GM21825 (cell line): ENCODE measurements around the gene GABRE.

Experiments used
- ATAC-seq: cut with Tn5 transposase; IDR thresholded peaks from one replicate; pipeline ENCODE4 v1.9.1; 2021; ENCODE audit warnings: mild to moderate bottlenecking, moderate library complexity; ENCODE audit not compliant: unreplicated experiment

GABRE gene, protein sequence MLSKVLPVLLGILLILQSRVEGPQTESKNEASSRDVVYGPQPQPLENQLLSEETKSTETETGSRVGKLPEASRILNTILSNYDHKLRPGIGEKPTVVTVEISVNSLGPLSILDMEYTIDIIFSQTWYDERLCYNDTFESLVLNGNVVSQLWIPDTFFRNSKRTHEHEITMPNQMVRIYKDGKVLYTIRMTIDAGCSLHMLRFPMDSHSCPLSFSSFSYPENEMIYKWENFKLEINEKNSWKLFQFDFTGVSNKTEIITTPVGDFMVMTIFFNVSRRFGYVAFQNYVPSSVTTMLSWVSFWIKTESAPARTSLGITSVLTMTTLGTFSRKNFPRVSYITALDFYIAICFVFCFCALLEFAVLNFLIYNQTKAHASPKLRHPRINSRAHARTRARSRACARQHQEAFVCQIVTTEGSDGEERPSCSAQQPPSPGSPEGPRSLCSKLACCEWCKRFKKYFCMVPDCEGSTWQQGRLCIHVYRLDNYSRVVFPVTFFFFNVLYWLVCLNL

GRCh38 chrX:151974336-151975227 lies at the start of gene GABRE:
GABRE (minus strand) TSS chrX:151974676; CDS start chrX:151974625, 51 bp downstream.
- ATAC-seq: no peak

DNA sequence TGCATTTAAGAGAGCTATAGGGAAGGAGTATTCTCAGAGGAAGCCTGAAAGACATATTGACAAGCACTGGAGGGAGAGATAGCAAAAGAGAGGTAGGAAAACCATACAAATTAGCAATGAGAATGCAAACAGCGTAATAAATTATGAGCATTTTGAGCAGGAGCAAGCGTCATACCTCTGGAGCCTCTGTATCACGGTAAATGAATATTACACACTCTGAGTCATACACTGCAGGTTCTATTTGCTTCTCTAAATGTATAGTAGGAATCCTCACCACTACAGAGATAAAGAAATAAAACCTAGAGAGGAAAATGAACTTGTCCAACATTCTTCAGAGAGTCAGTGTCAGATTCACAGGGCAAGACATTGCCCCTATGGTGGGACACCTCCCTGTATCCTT lies 46.4 kb upstream of the GABRE start:
- ATAC-seq: no peak

DNA sequence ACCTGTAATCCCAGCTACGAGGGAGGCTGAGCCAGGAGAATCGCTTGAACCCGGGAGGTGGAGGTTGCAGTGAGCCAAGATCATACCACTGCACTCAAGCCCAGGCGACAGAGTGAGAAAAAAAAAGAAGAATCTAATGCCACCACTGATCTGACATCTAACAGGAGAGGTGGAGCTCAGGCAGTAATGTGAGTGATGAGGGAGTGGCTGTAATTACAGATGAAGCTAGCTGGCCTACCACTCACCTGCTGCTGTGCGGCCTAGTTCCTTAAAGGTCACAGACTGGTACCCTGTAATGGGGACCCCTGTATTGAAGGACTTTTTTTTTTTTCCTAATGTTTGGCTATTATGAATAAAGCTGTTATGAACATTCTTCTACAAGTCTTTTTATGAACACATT lies 25.3 kb upstream of the GABRE start:
- no peak for ATAC-seq

GRCh38 chrX:151997539-151997938 lies 23.1 kb upstream of the GABRE start:
- no peak for ATAC-seq

- no peak for ATAC-seq
Measured at GRCh38 chrX:151996347-151996746, 21.9 kb upstream of the GABRE start.

- no peak for ATAC-seq
Measured at GRCh38 chrX:151994476-151994875, 20.0 kb upstream of the GABRE start.

- ATAC-seq: no peak
Measured at GRCh38 chrX:151988706-151989299, 14.3 kb upstream of the GABRE start.

- ATAC-seq: no peak
Measured at GRCh38 chrX:151987108-151987507, 12.6 kb upstream of the GABRE start.

GRCh38 chrX:151985955-151986354 lies 11.5 kb upstream of the GABRE start:
- ATAC-seq: no peak

DNA sequence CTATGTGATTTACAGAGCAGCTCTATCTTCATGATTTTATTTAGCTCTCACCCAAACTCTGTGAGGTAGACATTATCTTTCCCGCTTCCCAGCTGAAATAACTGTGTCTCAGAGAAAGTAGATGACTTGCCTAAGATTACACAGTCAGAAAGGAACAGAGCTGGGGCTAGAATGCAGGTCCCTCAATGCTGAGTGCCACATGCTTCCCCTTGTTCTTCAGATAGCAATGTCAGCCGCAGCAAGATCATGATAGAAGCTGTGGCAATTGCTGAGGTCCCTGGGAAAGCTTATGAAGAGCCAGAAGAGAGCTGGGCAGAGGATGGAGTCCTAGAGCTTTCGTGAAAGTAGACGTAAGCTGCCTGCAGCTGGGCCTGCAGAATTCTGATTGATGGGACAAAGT lies 11.1 kb upstream of the GABRE start:
- ATAC-seq: no peak

DNA sequence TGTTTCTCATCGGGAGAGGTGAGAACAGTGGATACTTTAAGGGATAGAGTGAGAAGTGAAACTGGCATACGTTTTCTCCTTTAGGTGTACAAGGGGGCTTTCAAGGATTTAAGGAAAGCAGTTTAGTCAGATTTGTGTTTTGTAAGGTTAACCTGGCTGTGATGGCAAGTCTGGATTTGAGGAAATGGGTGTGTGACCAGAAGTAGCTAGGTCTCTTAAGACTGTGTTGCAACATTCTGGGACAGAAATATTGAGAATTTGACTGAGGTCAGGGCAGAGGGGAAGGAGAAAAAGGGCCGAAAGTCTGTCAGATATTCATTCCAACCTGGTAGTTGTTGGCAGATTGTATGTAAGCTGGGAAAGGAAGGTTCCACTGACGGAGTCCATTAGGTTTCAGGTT lies 10.4 kb upstream of the GABRE start:
- no peak for ATAC-seq

DNA sequence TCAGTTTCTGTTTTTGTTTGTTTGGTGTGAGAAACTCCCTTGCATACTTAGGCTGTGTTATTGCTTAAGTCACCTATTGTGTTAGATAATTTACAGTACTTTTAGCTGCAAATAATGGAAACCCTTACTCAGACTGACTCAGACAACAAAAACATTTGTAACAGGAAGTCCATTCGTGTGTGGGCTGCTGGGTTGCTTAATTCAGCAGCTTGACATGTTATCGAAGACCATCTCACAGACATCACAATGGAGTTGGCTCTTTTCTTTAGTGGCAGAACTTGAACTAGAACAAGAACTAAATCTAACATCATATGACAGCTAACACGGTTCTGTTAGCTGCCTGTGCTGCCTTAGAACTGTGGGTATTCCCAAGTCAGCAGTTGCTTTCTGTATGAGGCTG lies 9.9 kb upstream of the GABRE start:
- ATAC-seq: no peak

DNA sequence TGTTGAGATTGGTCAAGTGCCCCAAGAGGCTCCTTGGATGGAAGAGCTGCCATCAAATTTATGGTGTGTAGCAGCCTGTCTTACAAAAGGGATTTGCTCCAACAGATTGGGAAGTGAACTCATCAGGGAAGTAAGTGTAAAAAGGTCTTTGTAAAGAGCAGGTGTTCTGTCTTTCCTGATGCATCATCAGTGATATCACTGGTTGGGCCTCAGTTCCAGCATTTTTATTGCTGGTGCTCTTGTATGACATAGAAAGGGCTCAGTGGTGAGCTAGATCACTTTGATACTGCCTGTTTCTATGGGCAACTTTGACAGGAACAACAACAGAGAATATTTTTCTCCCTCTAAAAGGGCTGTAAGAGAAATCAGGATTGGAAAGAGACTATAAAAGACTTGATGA lies 8.7 kb upstream of the GABRE start:
- ATAC-seq: no peak

- ATAC-seq: no peak
Measured at GRCh38 chrX:151982222-151982621, 7.7 kb upstream of the GABRE start.

- ATAC-seq: no peak
Measured at GRCh38 chrX:151981129-151981528, 6.7 kb upstream of the GABRE start.

DNA sequence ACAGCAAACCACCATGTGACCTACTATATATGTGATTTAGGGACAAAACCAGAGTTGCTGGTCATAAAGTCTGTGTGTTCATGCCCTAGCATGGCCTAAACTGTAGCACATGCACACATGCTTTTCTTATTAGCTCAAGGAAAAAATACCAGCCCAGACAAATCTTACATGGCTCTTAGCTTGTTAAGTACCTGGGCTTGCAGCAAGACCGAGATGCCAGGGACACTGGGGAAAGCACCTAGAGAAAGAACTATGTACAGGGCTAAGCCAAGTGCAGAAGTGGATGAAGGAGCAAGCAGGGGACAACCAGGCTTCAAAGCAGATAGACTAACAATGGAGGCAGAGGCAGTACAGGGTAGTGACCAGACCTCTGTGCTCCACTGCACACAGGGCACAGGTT lies 3.4 kb upstream of the GABRE start:
- no peak for ATAC-seq

DNA sequence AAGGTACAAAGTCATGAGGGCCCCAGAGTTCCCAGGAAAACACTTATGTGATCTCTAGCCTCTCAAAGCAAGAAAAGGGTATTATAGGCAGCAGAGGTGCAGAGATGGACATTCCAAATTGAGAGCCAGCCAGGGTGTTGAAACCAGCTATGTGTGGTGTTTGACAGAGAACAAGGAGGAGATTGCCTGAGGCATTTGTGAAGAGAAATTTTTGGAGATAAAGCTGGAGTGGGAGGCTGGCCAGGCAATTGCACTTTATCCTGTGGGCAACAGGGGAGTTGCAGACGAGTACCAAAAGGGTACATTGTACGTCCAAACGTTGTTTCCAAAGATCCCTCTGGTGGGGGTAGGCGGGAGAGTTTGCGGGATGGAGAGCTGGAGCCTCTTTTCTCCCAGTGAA lies 2.5 kb upstream of the GABRE start:
- ATAC-seq: no peak

DNA sequence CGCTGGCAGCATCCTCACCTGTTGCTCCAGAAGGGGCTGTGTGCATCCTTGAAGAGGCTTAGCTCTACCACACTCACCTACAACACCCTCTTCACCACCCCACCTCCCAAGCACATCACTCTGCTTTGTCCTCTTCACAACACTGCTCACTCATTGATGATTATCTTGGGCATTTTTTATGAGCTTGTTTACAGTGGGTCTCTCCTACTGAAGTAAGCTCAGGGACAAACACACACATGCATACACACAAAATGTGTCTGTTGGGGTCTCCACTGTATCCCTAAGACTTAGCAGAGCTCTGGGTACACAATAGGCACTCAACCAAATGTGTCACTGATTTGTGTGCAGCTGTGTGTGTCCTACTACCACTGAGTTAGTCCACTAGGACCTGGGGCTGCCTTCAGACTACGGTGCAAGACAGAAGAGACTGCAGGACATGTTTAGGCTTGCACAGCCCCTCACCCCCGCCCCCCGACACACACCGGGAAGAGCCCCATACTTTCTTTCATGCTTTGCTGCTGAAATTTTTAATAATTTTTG lies 1.3 kb upstream of the GABRE start:
- ATAC-seq: no peak

DNA sequence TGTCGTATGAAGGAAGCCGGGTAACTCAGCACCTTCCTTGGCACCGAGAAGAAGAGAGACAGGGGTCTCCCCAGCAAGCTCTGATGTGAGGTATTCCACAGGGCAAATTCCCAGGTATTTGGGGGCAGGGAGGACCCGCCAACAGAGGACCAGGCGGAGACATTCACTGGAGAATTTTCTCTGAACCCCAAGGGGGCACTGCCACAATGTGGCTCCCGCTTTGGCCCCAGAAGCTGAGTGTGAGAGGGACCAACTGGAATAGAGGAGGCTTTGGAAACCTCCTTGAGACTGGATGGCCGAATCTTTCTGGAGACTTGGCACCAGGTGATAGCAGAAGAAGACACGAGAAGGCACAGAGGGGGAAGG lies 735 bp upstream of the GABRE start:
- ATAC-seq: no peak

GRCh38 chrX:151973851-151974335 lies 583 bp downstream of the GABRE start:
- ATAC-seq: no peak

DNA sequence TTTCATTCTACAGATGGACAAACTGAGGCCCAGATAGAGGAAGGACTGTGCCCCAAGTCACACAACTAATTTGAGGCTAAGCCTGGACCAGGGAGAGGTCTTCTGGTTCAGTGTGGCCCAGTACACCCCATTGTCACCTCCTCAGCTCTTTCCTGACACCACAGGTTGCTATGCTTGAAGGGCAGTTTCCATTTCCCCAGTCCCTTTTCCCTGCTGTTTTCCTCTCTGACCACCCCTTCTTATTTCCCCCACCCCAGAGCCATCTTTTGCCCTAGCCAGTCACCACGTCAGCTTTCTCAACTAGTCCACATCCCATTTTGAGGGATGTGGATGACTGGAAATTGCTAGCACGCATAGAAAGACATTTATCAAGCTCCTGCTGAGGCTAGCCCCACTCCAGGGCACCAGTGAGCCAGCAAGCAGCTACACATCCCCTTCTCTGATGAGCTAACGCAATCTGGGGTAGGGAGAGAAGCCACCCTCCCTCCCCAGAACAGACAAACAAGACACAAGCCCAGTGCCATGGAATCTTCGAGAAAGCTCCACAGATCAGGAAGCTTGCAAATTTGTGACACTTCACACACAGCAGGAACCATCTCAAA lies 1.3 kb downstream of the GABRE start:
- no peak for ATAC-seq
